IPS DF 19.7 (cell line): ENCODE measurements around the gene SYT8.

Source experiments
- DNase-seq: peaks from one replicate; pipeline ENCODE4 v3.0.0-alpha.2; 2013; ENCODE audit warnings: low read depth, low spot score

SYT8 gene

GRCh38 chr11:1831338-1832210 is 3.2 kb upstream of the SYT8 start:
- no peak for DNase-seq

- DNase-seq = no peak
Observed at GRCh38 chr11:1832211-1832919, 2.4 kb upstream of the SYT8 start.

DNA sequence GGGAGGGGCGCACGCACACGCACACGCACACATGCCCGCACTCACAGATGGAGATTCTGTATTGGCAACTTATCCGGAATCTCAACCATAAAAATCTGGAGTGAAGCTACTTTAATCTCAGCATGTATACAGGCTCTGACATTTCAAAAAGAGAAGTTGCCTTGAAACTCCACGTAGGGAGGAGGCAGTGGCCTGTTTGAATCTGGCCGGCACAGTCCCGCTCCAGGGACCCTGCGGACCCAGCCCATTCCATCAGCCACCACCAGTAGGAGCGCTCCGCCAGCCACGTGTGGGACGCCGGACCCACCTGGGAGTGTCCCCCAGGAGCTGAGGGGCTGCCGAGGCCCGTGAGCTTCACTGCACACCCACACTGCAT is 1.9 kb upstream of the SYT8 start:
- no peak for DNase-seq

GRCh38 chr11:1834062-1834610 is 654 bp upstream of the SYT8 start:
- DNase-seq = no peak

GRCh38 chr11:1835671-1836010 is 851 bp downstream of the SYT8 start:
- DNase-seq = no peak

GRCh38 chr11:1836011-1836945 is 1.5 kb downstream of the SYT8 start:
- no peak for DNase-seq

DNA sequence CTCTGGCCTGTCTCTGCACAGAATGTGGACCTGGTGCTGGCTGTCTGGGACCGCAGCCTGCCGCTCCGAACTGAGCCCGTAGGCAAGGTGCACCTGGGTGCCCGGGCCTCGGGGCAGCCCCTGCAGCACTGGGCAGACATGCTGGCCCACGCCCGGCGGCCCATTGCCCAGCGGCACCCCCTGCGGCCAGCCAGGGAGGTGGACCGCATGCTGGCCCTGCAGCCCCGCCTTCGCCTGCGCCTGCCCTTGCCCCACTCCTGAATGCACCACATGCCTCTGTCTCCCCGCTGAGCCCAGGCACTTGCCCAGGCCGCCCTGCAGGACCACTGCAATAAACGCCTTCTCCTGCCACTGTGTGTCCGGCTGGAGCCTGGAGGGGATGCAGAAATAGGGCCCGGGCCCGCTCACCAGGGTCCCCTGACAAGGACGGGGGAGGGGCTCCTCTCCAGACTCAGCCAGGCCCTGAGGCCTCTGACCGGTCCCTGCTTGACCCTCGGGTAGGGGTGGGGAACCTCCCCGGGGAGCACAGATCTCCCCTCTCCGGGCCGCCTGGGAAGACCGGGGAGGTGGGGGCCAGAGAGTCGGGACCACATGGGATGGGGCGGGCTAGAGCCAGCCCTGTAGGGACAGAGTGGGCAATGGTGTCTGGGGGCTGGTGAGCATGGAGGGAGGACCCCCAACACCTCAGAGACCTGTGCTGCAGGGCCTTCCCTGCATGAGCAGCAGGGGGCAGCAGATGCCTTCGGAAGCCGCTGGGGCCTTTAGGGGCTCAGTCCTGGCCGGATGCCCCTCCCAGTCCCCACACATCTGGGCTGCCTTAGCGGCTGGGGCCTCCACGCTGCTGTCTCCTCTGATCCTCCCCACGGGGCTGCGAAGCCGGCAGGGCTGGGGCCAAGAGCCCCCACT is 2.6 kb downstream of the SYT8 start:
- no peak for DNase-seq

DNA sequence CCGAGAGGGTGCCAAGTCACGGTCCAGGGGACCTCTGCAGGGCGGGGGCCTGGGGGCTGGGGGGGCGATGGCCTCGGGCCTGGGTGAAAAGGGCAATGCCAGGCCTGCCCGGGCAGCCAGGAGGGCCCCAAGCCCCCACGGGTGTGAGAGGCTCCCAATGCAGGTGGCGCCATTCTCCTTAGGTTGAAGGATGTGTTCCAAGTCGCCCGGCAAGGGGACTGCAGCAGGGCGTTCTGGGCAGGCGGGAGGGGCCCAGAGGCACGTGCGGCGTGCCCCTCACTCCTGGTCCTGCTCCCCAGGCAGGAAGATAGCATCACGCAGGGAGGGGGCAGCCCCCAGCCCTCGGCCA is 3.3 kb downstream of the SYT8 start:
- DNase-seq = no peak

- DNase-seq = no peak
Observed at GRCh38 chr11:1838426-1839144, 3.8 kb downstream of the SYT8 start, which contains the start of gene TNNI2. TSS of gene TNNI2 (plus strand) at chr11:1838981. CDS start at chr11:1839697, 716 bp downstream.

- no peak for DNase-seq
Observed at GRCh38 chr11:1839204-1839923, 4.6 kb downstream of the SYT8 start.

DNA sequence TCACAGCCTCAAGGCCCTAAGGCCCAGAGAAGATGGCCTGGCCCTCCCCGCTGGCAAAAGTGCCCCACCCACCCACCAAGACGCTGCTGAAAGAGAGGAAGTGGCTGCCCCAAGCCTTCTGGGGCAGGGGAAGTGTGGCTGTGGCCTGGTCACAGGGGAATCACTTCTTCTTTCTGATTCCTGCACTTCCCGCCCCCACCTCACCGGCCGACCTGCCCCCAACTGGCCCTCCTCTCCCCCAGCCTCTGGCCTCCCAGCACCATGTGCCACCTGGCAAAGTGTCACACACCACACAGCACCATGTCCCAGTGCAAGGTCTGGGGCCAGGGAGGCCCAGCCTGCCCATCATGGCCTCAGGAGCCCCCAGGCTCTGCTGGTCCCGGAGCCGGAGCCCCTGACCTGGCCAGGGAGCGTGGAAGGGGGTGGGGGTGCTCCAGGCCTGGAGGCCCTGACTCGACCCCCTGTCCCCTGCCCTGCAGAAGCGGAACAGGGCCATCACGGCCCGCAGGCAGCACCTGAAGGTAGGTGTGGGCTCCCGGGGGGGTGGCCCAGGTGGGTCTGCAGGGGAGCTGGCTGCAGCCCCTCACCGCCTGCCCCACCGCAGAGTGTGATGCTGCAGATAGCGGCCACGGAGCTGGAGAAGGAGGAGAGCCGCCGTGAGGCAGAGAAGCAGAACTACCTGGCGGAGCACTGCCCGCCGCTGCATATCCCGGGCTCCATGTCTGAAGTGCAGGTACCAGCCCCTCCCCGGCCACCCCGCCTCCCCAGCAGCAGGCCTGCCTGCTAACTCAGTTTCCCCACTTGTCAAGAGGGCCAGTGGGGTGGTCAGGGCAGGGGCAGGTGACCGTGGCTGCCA is 5.4 kb downstream of the SYT8 start:
- DNase-seq = no peak

- no peak for DNase-seq
Observed at GRCh38 chr11:1840780-1841480, 6.1 kb downstream of the SYT8 start.

GRCh38 chr11:1841511-1842148 is 6.8 kb downstream of the SYT8 start:
- DNase-seq = no peak

DNA sequence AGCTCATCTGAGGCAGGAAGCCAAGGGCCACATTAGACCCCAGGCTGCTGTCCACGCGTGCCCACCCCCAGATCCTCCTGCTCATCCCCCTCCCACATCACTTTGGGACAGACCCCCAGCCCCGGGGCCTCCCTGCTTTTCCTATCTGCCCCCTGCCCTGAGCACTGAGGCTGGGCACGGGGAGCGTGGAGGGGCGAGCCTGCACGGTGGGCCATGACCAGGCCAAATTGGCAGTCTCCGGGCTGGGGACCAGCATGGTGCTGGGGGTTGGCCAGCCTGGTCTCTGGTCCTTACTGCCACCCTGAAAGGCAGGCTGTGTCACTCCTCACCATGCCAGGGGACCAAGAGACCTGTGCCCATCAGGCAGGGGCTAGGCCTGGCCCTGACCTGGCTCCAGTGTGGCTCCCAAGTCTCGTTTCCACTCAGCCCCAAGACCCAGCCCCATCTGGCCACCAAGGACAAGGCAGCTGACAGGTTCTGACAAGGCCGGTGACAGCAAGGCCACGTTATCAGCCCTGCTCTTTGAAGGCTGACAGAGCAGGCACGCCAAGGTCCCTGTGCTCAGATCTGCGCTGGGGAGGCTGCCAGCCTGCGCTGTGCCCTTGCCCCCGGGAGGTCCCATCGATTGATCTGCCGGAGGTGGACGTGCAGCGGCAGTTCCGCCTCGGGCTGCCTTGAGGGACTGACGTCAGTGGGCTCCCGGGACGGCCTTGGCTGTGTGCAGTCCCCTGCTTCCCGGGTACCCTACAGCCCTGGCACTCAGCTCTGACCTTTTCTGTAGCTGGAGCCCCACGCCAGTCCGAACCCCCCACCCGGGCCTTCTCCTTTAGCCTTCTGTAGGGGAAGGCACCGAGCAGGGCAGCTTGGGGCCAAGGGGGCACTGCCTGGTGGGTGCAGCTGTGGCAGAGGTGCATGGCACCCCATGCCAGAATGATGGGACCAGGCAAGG is 7.6 kb downstream of the SYT8 start:
- no peak for DNase-seq

DNA sequence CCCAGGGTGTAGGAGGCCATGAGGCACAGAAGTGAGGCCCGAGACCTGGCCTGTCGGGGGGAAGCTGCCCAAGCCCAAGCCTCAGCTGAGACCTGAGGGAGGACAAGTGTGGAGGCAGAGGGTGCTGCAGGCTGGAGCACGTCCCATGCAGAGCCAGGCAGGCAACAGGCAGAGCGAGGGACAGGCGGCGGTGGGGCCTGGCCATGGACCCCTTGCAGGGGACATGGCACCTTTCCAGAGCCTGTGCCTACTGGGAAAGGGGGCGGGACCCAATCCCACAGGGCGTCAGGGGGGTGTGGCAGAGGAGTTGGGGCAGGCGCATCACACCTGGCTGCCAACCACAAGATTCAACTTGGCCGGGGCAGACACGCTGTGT is 8.3 kb downstream of the SYT8 start:
- DNase-seq = no peak

- no peak for DNase-seq
Observed at GRCh38 chr11:1843796-1844195, 9.0 kb downstream of the SYT8 start.
